ENCODE results near the gene PPP1R37. TPM values are rescaled to one million over a fixed set of nuclear protein-coding genes. Genes with fewer than 3 reads are reported as not detected.

PPP1R37 gene
- total and polyA plus RNA-seq, 2 of the 13 experiments (the other 11 are each of a cell fraction or from before 2014, with no cell fraction given), result 9.0 to 14.3 TPM

- ChIA-PET CTCF (ENCODE audit: low intra/inter-chr PET ratio, low total read pairs) (no interaction called here), POLR2A (interaction anchor here (2.2 kb wide), 1 partner anchor 11 kb away, joined by 14 read pairs; the partner anchor contains the start of gene CLASRP)
- WGBS (ENCODE audit: low lambda C conversion rate), result 96% methylated on average over 6 of the region's 6 CpGs
- Histone ChIP-seq H3K36me3 (replicated peaks in 1 of 2; ENCODE audit: control insufficient read depth in 1 of 2, insufficient read depth in 2 of 2, low read length in 2 of 2) (peaks cover 18 to 41% of the 10 kb centered on the region in 2 experiments), H4K20me1 (ENCODE audit: insufficient read depth, low read length) (peaks cover 21% of the 10 kb centered on the region; the same call in 1 of the 2 replicates), H2AFZ (ENCODE audit: low read length) (no peak overlapping the region), H3K4me2 (ENCODE audit: low read depth, low read length) (no peak overlapping the region), H3K4me3 (replicated peaks in 1 of 3; ENCODE audit: insufficient read depth in 1 of 3, low read depth in 2 of 3, low read length in 3 of 3) (no peak overlapping the region), H3K27ac (ENCODE audit: extremely low read length, insufficient read depth, low read length) (no peak overlapping the region), H3K79me2 (ENCODE audit: insufficient read depth, low read length) (peaks cover 50% of the 10 kb centered on the region), H3K9ac (ENCODE audit: insufficient read depth, low read depth, low read length) (no peak overlapping the region), H3K4me1 (ENCODE audit: insufficient read depth, low read length) (peaks cover 38% of the 10 kb centered on the region), H3K27me3 (ENCODE audit: control insufficient read depth in 1 of 2, insufficient read depth in 2 of 2, low read length in 2 of 2) (no peaks in the 10 kb centered on the region), H3K9me3 (ENCODE audit: low read length) (no peaks in the 10 kb centered on the region)
- intact Hi-C loops (cut with micrococcal nuclease; ENCODE audit: unreplicated experiment) (no loop called here), in situ Hi-C loops (cut with HindIII; ENCODE audit: extremely low pct_ligation_motif_present, low pct_unique_long_range_greater_than_20kb) (no loop called here)
- no TSS peak for BruUV-seq (replicated peaks)
- DNase-seq (ENCODE audit: low spot score), result no peak
- no peak for TF ChIP-seq DR1 (CRISPR knock-in tag; IDR thresholded peaks at IDR 0.05)
- no peak for TF ChIP-seq PAX8 (CRISPR knock-in tag; IDR thresholded peaks at IDR 0.05; ENCODE audit: borderline replicate concordance)
- no peak for TF ChIP-seq ZNF619 (CRISPR knock-in tag; IDR thresholded peaks at IDR 0.05)
- no peak for TF ChIP-seq ZNF407 (CRISPR knock-in tag; IDR thresholded peaks at IDR 0.05; ENCODE audit: not compliant biosample characterization)
- TF ChIP-seq SMYD3 (CRISPR knock-in tag; IDR thresholded peaks at IDR 0.05), result no peak
- TF ChIP-seq ZFX (CRISPR knock-in tag; IDR thresholded peaks at IDR 0.05; ENCODE audit: low read depth), result no peak
- no peak for TF ChIP-seq ZNF143 (CRISPR knock-in tag; IDR thresholded peaks at IDR 0.05)
- ATAC-seq, result no peak
- no peak for FAIRE-seq
Observed at GRCh38 chr19:45050036-45050435, 42.9 kb upstream of the PPP1R37 start.

Data from HepG2 (cell line).